HEK293T (cell line): ENCODE data around the gene ARHGAP9.
A peak's percentile ranks its signal among the peaks of the same experiment; 100 is the strongest.

Experiments
- CTCF ChIA-PET: fragments of 350-600 bp; formaldehyde crosslinking; extraction: SDS; loops from one replicate; lab custom pipeline; 2021; ENCODE audit warnings: antibody characterized with exemption, inconsistent platforms; lab: Yijun Ruan, JAX
- POLR2A ChIA-PET: fragments of 350-600 bp; formaldehyde crosslinking; extraction: SDS; loops from one replicate; lab custom pipeline; 2020; ENCODE audit warnings: antibody characterized with exemption, inconsistent platforms; lab: Yijun Ruan, JAX
- DNase-seq: peaks from one replicate; pipeline ENCODE4 v3.0.0; 2012; ENCODE audit warnings: mixed read lengths; ENCODE audit errors: extremely low spot score
- ARNT ChIP-seq: fragments of 450-650 bp; IDR thresholded peaks from 2 replicates; pipeline ENCODE4 v1.6.1; 2017; ENCODE audit warnings: mild to moderate bottlenecking
- BHLHE40 ChIP-seq: fragments of 450-650 bp; IDR thresholded peaks from 2 replicates; pipeline ENCODE4 v1.6.1; 2016; ENCODE audit warnings: mild to moderate bottlenecking, moderate library complexity, borderline replicate concordance
- CTBP1 ChIP-seq: fragments of 450-650 bp; IDR thresholded peaks from 2 replicates; pipeline ENCODE4 v1.6.1; 2016; ENCODE audit warnings: borderline replicate concordance
- ELF4 ChIP-seq: fragments of 450-650 bp; IDR thresholded peaks from 2 replicates; pipeline ENCODE4 v1.6.1; 2017; ENCODE audit warnings: antibody characterized with exemption
- FOXA1 ChIP-seq: fragments of 450-650 bp; IDR thresholded peaks from 2 replicates; pipeline ENCODE4 v1.6.1; 2016; ENCODE audit warnings: mild to moderate bottlenecking
- FOXK2 ChIP-seq: fragments of 450-650 bp; IDR thresholded peaks from 2 replicates; pipeline ENCODE4 v1.6.1; 2016; ENCODE audit warnings: mild to moderate bottlenecking
- FOXM1 ChIP-seq: fragments of 450-650 bp; IDR thresholded peaks from 2 replicates; pipeline ENCODE4 v1.6.1; 2017; ENCODE audit warnings: mild to moderate bottlenecking, borderline replicate concordance
- HDGF ChIP-seq: fragments of 450-650 bp; IDR thresholded peaks from 2 replicates; pipeline ENCODE4 v1.6.1; 2017; ENCODE audit warnings: antibody characterized with exemption, borderline replicate concordance
- L3MBTL2 ChIP-seq: fragments of 450-650 bp; conservative IDR thresholded peaks from 2 replicates; pipeline ENCODE4 v1.6.1; 2016; ENCODE audit warnings: mild to moderate bottlenecking
- LEF1 ChIP-seq: fragments of 450-650 bp; IDR thresholded peaks from 2 replicates; pipeline ENCODE4 v1.6.1; 2017; ENCODE audit warnings: mild to moderate bottlenecking, borderline replicate concordance
- NFRKB ChIP-seq: fragments of 450-650 bp; IDR thresholded peaks from 2 replicates; pipeline ENCODE4 v1.6.1; 2016; ENCODE audit warnings: mild to moderate bottlenecking, moderate library complexity
- SP1 ChIP-seq: fragments of 450-650 bp; IDR thresholded peaks from 2 replicates; pipeline ENCODE4 v1.6.1; 2017
- SUZ12 ChIP-seq: fragments of 450-650 bp; IDR thresholded peaks from 2 replicates; pipeline ENCODE4 v1.6.1; 2016; ENCODE audit warnings: mild to moderate bottlenecking
- TARDBP ChIP-seq: fragments of 450-650 bp; IDR thresholded peaks from 2 replicates; pipeline ENCODE4 v1.6.1; 2016
- ZNF384 ChIP-seq: fragments of 450-650 bp; IDR thresholded peaks from 2 replicates; pipeline ENCODE4 v1.6.1; 2016
- TF ChIP-seq, protein P1 (sequence below): fragments of 450-650 bp; IDR thresholded peaks from 2 replicates; pipeline ENCODE4 v1.6.1; 2016

The ARHGAP9 gene

DNA sequence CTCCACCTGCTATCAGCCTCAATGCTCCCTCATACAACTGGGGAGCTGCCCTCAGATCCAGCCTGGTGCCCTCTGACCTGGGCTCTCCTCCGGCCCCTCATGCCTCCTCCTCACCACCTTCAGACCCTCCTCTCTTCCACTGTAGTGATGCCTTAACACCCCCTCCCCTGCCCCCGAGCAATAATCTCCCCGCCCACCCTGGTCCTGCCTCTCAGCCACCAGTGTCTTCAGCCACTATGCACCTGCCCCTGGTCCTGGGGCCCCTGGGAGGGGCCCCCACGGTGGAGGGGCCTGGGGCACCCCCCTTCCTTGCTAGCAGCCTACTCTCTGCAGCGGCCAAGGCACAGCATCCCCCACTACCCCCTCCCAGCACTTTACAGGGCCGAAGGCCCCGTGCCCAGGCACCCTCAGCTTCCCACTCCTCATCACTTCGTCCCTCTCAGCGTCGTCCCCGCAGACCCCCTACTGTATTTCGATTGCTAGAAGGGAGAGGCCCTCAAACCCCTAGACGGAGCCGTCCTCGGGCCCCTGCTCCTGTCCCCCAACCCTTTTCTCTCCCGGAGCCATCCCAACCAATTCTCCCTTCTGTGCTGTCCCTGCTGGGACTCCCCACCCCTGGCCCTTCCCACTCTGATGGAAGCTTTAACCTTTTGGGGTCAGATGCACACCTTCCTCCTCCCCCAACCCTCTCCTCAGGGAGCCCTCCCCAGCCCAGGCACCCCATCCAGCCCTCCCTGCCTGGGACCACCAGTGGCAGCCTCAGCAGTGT, 46.1 kb upstream of the ARHGAP9 start:
- ChIA-PET POLR2A (interaction anchor here (0.6 to 1.1 kb wide), 2 partner anchors 10 to 70 kb away, joined by 3 read pairs; partner anchors contain the start of gene INHBE), CTCF (no interaction called here)
- DNase-seq = no peak
- TF ChIP-seq BHLHE40 (no peak), NFRKB (no peak), ELF4 (no peak), FOXK2 (no peak), ARNT (no peak), CTBP1 (no peak)

DNA sequence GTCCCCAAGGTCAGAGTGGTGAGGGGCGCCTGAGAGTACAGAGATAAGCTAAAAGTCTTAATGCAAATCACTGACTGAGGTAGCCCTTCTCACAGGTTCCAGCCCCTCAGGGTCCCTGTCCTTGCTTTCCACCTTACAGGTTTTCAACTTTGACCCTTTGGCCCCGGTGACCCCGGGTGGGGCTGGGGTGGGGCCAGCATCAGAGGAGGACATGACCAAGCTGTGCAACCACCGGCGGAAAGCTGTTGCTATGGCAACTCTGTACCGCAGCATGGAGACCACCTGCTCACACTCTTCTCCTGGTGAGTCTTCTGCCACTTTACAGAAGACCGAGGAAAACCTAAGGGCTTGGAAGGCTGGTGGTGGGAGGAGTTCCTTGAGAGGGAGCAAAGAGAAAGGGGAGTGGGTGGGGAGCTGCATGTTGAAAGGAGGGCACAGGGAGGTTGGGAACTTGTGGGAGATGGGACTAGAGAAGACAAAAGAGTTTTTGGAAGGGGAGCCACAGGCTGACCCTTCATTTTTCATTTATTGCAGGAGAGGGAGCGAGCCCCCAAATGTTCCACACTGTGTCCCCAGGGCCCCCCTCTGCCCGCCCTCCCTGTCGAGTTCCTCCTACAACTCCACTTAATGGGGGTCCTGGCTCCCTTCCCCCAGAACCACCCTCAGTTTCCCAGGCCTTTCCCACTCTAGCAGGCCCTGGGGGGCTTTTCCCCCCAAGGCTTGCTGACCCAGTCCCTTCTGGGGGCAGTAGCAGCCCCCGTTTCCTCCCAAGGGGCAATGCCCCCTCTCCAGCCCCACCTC, 45.3 kb upstream of the ARHGAP9 start:
- ChIA-PET POLR2A (interaction anchor here (0.6 to 1.9 kb wide), 6 partner anchors 9 to 70 kb away, joined by 3 to 12 read pairs (median 3); partner anchors contain the start of gene INHBE), CTCF (interaction anchor here (1.4 kb wide), 1 partner anchor 58 kb away, joined by 4 read pairs; no protein-coding TSS in a partner anchor)
- DNase-seq = no peak
- no peak for TF ChIP-seq CTBP1
- TF ChIP-seq FOXA1 = no peak
- no peak for TF ChIP-seq SP1
- no peak for TF ChIP-seq FOXK2
- no peak for TF ChIP-seq TARDBP
- TF ChIP-seq, protein P1, sequence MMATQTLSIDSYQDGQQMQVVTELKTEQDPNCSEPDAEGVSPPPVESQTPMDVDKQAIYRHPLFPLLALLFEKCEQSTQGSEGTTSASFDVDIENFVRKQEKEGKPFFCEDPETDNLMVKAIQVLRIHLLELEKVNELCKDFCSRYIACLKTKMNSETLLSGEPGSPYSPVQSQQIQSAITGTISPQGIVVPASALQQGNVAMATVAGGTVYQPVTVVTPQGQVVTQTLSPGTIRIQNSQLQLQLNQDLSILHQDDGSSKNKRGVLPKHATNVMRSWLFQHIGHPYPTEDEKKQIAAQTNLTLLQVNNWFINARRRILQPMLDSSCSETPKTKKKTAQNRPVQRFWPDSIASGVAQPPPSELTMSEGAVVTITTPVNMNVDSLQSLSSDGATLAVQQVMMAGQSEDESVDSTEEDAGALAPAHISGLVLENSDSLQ = no peak
- TF ChIP-seq ELF4 = no peak
- TF ChIP-seq SUZ12 = no peak
- no peak for TF ChIP-seq LEF1
- no peak for TF ChIP-seq NFRKB
- TF ChIP-seq FOXM1 = no peak
- TF ChIP-seq HDGF = no peak
- TF ChIP-seq BHLHE40 = no peak
- TF ChIP-seq ZNF384 = no peak

DNA sequence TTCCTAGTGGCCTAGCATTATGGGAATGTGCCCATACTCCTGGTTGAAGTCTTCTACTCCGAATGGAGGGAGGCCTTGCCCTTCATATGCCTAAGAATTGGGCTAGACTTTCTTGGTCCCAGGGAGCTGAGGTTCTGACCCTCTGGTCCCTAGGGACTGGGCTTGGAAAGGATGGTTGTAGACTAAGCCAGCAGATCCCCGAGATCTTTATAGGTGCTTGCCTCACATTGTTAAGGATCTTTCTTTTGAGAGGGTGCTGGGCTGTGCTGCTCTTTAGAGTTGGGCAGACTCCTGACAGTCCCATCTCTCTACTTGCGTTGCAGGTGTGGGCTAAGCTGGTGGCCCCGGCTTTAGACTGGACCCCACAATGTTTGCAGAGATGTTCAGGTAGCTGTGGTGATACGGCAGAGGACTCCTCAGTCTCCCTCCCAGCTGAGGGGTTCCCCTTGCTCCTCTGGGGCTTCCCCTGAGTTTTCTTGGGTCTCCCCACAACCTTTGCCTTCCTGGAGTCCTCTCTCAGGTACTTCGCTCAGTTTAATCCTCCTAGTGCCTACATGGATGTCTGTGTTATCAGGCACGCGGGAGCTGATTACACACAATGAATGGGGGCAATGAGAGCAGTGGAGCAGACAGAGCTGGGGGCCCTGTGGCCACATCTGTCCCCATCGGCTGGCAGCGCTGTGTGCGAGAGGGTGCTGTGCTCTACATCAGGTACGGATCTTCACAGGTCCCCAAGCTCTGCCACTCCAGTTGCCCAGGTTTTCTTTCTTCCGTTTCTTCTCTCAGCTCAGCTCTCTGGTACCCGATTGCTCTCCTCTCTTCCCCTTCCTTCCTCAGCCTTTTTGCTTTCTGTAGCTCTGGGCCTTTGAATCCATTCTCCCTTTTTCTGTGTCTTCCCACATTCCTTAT, 44.3 kb upstream of the ARHGAP9 start:
- ChIA-PET POLR2A (interaction anchor here (0.8 to 1.9 kb wide), 7 partner anchors 9 to 65 kb away, joined by 3 to 12 read pairs (median 4); no protein-coding TSS in a partner anchor), CTCF (interaction anchor here (1.4 kb wide), 1 partner anchor 59 kb away, joined by 4 read pairs; no protein-coding TSS in a partner anchor)
- no peak for DNase-seq
- TF ChIP-seq ZNF384 = no peak
- TF ChIP-seq CTBP1 = no peak
- TF ChIP-seq L3MBTL2 = no peak
- TF ChIP-seq, protein P1 = no peak
- TF ChIP-seq BHLHE40 = no peak
- no peak for TF ChIP-seq FOXM1
- TF ChIP-seq FOXK2 = no peak
- TF ChIP-seq FOXA1 = no peak
- TF ChIP-seq ELF4 = no peak
- TF ChIP-seq SUZ12 = no peak
- TF ChIP-seq SP1 = no peak
- no peak for TF ChIP-seq LEF1
- no peak for TF ChIP-seq NFRKB
- no peak for TF ChIP-seq HDGF
- no peak for TF ChIP-seq ARNT

DNA sequence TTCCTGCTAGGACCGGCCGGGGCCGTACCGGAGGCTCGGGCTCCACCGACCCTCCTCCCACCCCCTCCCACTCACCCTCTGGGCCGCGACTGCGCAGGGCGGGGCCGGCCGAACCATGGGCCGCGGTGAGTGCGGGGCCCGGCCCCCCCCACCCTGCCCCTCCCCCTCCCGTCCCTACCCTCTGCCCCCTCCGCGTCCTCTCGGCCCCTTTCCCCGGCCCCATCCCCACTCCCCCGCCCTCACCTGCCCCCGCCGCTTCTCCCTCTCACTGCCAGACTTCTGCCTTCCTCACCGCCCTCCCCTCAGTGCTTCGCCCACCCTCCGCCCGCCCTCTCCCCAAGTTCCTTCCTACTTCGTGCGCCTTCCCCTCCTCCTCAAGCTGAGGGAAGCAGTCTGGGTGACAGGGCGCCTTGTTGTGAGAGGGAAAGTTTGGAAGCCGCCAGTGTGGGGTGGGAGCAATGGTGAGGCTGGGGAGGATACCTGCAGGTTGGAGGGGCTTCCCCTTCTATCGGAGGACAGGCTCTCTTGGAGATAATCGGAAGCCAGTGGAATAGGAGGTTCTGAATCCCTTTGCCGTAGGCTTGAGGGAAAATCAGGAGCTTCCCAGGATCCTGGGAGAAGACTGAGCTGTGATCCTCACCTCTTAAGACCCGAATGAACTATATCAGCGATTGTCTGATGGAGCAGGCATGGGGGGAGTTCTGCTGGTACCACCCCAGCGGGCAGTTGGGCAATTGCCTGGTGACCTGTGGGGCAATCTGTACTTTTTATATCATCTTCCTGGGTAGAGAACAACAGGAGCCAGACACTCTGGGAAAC, 43.4 kb upstream of the ARHGAP9 start:
- CTCF ChIA-PET = no interaction called here
- TF ChIP-seq HDGF (no peak), ELF4 (no peak), SUZ12 (no peak), FOXM1 (no peak), ARNT (no peak), CTBP1 (no peak)
- TF ChIP-seq, protein P1 = no peak
- peak; percentile 56 for DNase-seq
- POLR2A ChIA-PET = interaction anchor here (0.8 to 1.9 kb wide), 4 partner anchors 9 to 64 kb away, joined by 3 to 12 read pairs (median 4); no protein-coding TSS in a partner anchor
